NCI-H1436 treated with DMSO at 0.1 percent for 48 hours (cell line): Measurements from ENCODE around the gene LATS2.

Experiments used
- DNase-seq: peaks from one replicate; lab custom pipeline; 2025; lab: John Stamatoyannopoulos, UW

Gene LATS2

GRCh38 chr13:21061029-21061763, at the start of gene LATS2:
LATS2 (minus strand) TSS chr13:21061586; CDS start chr13:21046026, 15,560 bp downstream.
- no peak for DNase-seq

- DNase-seq: no peak
Measured at GRCh38 chr13:21109168-21109567, 47.8 kb upstream of the LATS2 start.

- no peak for DNase-seq
Measured at GRCh38 chr13:21106089-21106488, 44.7 kb upstream of the LATS2 start.

- no peak for DNase-seq
Measured at GRCh38 chr13:21104199-21105019, 43.0 kb upstream of the LATS2 start.

GRCh38 chr13:21101865-21102576, 40.6 kb upstream of the LATS2 start:
- DNase-seq: no peak

- no peak for DNase-seq
Measured at GRCh38 chr13:21100994-21101757, 39.8 kb upstream of the LATS2 start.

GRCh38 chr13:21100211-21100610, 38.8 kb upstream of the LATS2 start:
- DNase-seq: no peak

- DNase-seq: no peak
Measured at GRCh38 chr13:21095311-21095710, 33.9 kb upstream of the LATS2 start.

GRCh38 chr13:21089830-21090229, 28.4 kb upstream of the LATS2 start:
- no peak for DNase-seq

- no peak for DNase-seq
Measured at GRCh38 chr13:21088534-21088933, 27.1 kb upstream of the LATS2 start.

- DNase-seq: no peak
Measured at GRCh38 chr13:21086929-21087328, 25.5 kb upstream of the LATS2 start.

GRCh38 chr13:21081926-21082325, 20.5 kb upstream of the LATS2 start:
- no peak for DNase-seq

GRCh38 chr13:21080593-21080891, 19.2 kb upstream of the LATS2 start:
- DNase-seq: no peak

- DNase-seq: no peak
Measured at GRCh38 chr13:21079761-21080592, 18.6 kb upstream of the LATS2 start.

- DNase-seq: no peak
Measured at GRCh38 chr13:21079221-21079620, 17.8 kb upstream of the LATS2 start.

GRCh38 chr13:21078501-21078900, 17.1 kb upstream of the LATS2 start:
- no peak for DNase-seq

- no peak for DNase-seq
Measured at GRCh38 chr13:21077788-21078353, 16.5 kb upstream of the LATS2 start.

GRCh38 chr13:21077076-21077787, 15.8 kb upstream of the LATS2 start:
- DNase-seq: no peak

GRCh38 chr13:21076253-21076652, 14.9 kb upstream of the LATS2 start:
- no peak for DNase-seq
